DMS114 treated with DMSO at 0.1 percent for 48 hours (cell line): ENCODE data around the gene ANGPT4.

Experiments used
- DNase-seq: peaks from one replicate; lab custom pipeline; 2025; ENCODE audit not compliant: unreplicated experiment; lab: John Stamatoyannopoulos, UW

The ANGPT4 gene

GRCh38 chr20:916125-916799, at the start of gene ANGPT4:
Gene ANGPT4, minus strand, starts transcription at chr20:916334. Its CDS starts 120 bp downstream, at chr20:916214.
- no peak for DNase-seq

DNA sequence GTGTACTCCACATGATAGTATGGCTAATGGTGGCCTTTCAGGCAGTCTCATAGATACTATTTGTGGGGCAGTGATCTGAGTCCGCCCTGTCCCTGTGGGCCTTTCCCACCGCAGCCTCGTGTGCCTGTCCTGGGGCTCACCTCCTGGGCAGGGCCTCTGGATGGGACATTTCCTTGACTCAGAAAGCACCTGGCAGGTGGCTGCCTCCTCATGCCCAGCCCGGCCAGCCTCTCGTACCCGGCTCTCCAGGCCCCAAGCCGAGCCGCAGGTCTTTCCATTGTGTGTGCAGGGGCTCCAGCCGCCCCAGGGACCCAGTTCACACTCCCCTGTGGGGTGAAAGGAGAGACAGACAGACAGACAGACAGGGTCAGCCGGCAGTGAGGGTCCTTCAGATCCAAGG, 47.7 kb upstream of the ANGPT4 start:
- DNase-seq = no peak

DNA sequence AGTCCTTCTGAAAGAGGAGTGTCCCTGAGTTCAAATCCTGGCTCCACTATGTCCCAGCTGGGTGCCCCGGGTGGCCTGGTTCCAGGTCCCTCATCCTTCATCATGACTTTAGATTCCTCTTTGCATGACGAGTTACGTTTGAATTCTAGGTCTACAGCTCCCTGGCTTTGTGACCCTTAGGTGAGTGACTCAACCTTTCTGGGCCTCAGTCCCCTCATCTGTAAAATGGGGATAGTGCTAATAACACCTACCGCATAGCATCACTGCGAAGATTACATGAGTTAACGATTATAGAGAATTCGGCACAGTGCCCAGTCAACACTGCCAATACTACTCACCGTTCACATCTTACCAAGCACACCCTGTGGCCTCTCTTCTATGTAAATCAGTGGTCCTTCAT, 46.5 kb upstream of the ANGPT4 start:
- DNase-seq = no peak

DNA sequence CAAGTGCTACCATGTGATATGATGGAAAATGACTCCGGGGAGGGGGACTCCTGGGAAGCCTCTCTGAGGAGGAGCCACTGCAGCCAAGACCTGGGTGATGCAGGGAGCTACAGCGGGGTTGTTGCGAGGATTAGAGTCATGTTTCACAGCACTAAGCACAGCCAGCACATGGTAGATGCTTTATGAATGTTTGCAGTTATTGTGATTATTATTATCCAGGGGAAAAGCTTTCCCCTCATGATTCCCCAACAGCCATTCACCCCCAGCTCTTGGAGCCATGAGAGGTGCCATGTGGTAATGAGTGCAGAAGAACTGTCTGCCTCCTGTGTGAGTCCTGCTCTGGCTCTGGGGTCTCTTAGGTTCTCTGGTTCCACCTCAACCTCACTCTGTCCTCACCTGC, 46.1 kb upstream of the ANGPT4 start:
- DNase-seq = no peak

DNA sequence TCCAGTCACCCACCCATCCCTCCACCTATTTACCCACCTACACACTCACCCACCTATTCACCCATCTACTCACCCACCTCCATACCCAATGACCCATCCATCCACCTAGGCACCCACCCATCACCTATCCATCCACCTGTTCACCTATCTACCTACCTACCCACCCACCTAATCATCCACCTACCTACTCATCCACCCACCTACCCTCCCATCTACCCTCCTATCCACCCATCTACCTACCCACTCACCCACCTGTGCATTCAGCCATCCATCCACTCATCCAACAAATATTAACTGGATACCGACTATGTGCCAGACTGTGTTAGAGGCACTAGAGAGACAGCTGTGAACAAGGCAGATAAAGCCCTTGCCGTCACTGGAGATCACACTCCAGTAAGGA, 45.6 kb upstream of the ANGPT4 start:
- no peak for DNase-seq

- no peak for DNase-seq
Observed at GRCh38 chr20:959996-960615, 44.0 kb upstream of the ANGPT4 start.

- DNase-seq = no peak
Observed at GRCh38 chr20:958936-959815, 43.0 kb upstream of the ANGPT4 start.

GRCh38 chr20:957544-957943, 41.4 kb upstream of the ANGPT4 start:
- no peak for DNase-seq

GRCh38 chr20:956330-956951, 40.3 kb upstream of the ANGPT4 start:
- DNase-seq = peak; percentile 59

- DNase-seq = no peak
Observed at GRCh38 chr20:955656-956055, 39.5 kb upstream of the ANGPT4 start.

DNA sequence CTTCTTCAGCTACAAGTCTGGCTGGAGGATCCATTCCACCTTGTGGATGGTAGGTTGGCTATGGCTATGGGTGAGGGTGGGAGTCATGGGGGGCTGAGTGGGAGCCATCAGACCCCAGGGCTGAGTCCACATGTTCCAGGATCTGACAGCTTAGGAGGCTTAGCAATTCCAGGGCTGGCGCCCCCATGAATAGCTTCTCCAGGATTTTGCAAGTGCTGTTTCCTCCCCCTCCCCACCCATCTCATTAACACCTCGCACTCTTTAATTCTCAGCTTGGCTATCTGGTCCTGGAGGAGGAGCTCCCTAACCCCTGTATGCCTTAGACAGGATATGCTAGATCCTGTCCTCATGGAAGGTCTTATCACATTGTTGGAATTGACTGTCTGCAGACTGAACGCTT, 39.0 kb upstream of the ANGPT4 start:
- DNase-seq = no peak

DNA sequence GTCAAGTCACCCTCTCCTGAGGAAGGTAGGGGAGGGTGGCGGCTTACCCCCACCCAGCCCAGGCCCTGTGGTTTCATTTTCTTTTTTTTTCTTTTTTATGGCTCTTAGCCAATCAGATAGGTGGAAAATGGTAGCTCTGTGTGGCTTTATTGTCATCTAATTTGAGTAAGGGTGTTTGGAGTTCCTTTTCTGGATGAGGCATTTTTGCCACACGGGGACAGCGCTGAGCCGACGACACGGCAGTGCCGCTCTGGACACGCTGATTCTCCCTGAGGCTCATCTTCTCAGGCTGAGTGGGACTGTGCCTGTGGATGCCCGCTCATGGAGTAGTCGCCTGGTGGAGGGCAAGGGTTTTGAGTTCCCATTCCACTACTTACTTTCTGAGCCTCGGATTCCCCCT, 37.6 kb upstream of the ANGPT4 start:
- DNase-seq = no peak

DNA sequence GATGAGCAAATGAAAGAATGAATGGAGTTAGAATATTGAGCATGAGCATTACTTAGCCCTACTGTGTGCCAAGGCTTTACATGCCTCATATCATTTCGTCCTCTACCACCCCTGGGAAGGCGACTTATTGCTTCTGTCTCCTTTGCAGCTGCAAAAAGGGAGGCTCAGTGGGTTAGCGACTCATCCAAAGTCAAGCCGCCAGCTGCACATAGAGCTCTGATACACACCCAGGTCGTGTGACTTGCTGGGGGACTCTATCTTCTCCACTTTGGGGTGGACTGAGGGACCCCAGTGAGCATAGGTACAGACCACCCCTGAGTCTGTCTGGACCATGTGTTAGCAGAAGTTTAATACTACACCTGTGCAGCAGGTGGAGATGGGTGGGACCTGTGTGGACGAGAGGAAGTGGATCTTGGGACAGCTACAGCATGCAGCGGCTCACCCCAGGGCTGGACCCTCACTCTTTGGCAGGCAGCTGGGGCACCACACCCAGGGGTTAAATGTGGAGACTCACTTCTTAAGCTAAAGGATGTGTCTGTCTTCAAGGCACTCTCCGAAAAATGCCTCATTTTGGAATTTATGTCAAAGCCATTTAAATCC, 36.2 kb upstream of the ANGPT4 start:
- DNase-seq = no peak

- DNase-seq = no peak
Observed at GRCh38 chr20:951384-952169, 35.4 kb upstream of the ANGPT4 start.

- DNase-seq = no peak
Observed at GRCh38 chr20:949717-950116, 33.6 kb upstream of the ANGPT4 start.

- no peak for DNase-seq
Observed at GRCh38 chr20:946826-947225, 30.7 kb upstream of the ANGPT4 start.

DNA sequence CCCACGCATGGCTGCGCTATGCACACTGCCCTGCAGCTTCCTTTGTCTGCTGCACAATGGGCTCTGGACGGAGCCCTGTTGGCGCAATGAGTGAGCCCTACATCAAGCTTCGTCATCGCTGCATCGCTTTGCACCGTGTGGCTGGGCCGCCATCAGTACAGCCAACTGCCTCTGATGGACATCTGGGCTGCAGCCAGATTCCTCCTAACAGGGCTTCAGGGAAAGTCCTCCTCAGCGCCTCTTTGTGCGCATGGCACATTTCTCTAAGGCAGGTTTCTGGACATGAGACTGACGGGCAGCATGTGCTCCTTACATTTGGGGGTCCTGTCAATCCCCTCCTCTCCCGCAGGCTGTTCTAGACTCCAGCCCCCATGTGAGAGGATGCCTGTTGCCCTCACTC, 29.7 kb upstream of the ANGPT4 start:
- no peak for DNase-seq

- no peak for DNase-seq
Observed at GRCh38 chr20:944774-945410, 28.8 kb upstream of the ANGPT4 start.

- no peak for DNase-seq
Observed at GRCh38 chr20:944148-944547, 28.0 kb upstream of the ANGPT4 start.

GRCh38 chr20:942611-943010, 26.5 kb upstream of the ANGPT4 start:
- no peak for DNase-seq
